ENCODE data around the gene VASP. TPM values are rescaled to one million over a fixed set of nuclear protein-coding genes. Genes with fewer than 3 reads are reported as not detected.
A peak's percentile ranks its signal among the peaks of the same experiment; 100 is the strongest.

VASP gene
- total and polyA plus RNA-seq, 2 of the 13 experiments (the other 11 are each of a cell fraction or from before 2014, with no cell fraction given) = 41.8 to 67.1 TPM

GRCh38 chr19:45542234-45542668 is 35.0 kb downstream of the VASP start (continued):
- TF ChIP-seq, protein P1, sequence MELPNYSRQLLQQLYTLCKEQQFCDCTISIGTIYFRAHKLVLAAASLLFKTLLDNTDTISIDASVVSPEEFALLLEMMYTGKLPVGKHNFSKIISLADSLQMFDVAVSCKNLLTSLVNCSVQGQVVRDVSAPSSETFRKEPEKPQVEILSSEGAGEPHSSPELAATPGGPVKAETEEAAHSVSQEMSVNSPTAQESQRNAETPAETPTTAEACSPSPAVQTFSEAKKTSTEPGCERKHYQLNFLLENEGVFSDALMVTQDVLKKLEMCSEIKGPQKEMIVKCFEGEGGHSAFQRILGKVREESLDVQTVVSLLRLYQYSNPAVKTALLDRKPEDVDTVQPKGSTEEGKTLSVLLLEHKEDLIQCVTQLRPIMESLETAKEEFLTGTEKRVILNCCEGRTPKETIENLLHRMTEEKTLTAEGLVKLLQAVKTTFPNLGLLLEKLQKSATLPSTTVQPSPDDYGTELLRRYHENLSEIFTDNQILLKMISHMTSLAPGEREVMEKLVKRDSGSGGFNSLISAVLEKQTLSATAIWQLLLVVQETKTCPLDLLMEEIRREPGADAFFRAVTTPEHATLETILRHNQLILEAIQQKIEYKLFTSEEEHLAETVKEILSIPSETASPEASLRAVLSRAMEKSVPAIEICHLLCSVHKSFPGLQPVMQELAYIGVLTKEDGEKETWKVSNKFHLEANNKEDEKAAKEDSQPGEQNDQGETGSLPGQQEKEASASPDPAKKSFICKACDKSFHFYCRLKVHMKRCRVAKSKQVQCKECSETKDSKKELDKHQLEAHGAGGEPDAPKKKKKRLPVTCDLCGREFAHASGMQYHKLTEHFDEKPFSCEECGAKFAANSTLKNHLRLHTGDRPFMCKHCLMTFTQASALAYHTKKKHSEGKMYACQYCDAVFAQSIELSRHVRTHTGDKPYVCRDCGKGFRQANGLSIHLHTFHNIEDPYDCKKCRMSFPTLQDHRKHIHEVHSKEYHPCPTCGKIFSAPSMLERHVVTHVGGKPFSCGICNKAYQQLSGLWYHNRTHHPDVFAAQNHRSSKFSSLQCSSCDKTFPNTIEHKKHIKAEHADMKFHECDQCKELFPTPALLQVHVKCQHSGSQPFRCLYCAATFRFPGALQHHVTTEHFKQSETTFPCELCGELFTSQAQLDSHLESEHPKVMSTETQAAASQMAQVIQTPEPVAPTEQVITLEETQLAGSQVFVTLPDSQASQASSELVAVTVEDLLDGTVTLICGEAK (IDR thresholded peaks at IDR 0.05) = no peak
- TF ChIP-seq, protein P1 (CRISPR knock-in tag; IDR thresholded peaks at IDR 0.05) = no peak
- TF ChIP-seq ZNF251 (CRISPR knock-in tag; IDR thresholded peaks at IDR 0.05) (no peak), CHD2 (IDR thresholded peaks at IDR 0.05; ENCODE audit: low read depth, low read length) (no peak), TEAD3 (CRISPR knock-in tag; optimal IDR thresholded peaks at IDR 0.05; ENCODE audit: borderline replicate concordance) (peak; percentile 29), FOXA1 (IDR thresholded peaks at IDR 0.05) (no peak), FOXA1 (CRISPR knock-in tag; IDR thresholded peaks at IDR 0.05) (peak; percentile 57; the same call in 1 of the 2 replicates), ZNF333 (CRISPR knock-in tag; IDR thresholded peaks at IDR 0.05; ENCODE audit: borderline replicate concordance) (peak; percentile 96), NCOA1 (CRISPR knock-in tag; IDR thresholded peaks at IDR 0.05) (no peak), ZFY (CRISPR knock-in tag; IDR thresholded peaks at IDR 0.05) (no peak), TERF1 (CRISPR knock-in tag; IDR thresholded peaks at IDR 0.05) (no peak), ZNF33A (CRISPR knock-in tag; IDR thresholded peaks at IDR 0.05; ENCODE audit: borderline replicate concordance) (no peak), POLR2G (IDR thresholded peaks at IDR 0.05; ENCODE audit: low read depth, low read length) (no peak), PAX8 (CRISPR knock-in tag; IDR thresholded peaks at IDR 0.05; ENCODE audit: borderline replicate concordance) (no peak), ZNF121 (CRISPR knock-in tag; IDR thresholded peaks at IDR 0.05) (no peak), ZNF558 (CRISPR knock-in tag; IDR thresholded peaks at IDR 0.05; ENCODE audit: borderline replicate concordance) (no peak), HNRNPH1 (optimal IDR thresholded peaks at IDR 0.05; ENCODE audit: low read depth, low read length) (no peak), ZNF850 (CRISPR knock-in tag; conservative IDR thresholded peaks at IDR 0.05) (no peak), SIX1 (CRISPR knock-in tag; IDR thresholded peaks at IDR 0.05; ENCODE audit: borderline replicate concordance) (no peak)
- TF ChIP-seq, protein P2, sequence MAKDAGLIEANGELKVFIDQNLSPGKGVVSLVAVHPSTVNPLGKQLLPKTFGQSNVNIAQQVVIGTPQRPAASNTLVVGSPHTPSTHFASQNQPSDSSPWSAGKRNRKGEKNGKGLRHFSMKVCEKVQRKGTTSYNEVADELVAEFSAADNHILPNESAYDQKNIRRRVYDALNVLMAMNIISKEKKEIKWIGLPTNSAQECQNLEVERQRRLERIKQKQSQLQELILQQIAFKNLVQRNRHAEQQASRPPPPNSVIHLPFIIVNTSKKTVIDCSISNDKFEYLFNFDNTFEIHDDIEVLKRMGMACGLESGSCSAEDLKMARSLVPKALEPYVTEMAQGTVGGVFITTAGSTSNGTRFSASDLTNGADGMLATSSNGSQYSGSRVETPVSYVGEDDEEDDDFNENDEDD (CRISPR knock-in tag; IDR thresholded peaks at IDR 0.05; ENCODE audit: borderline replicate concordance) = no peak
